ENCODE results near the gene COL18A1.

The COL18A1 gene

GRCh38 chr21:45480701-45481500 lies 75.9 kb downstream of the COL18A1 start:
- no peak for DNase-seq (ENCODE audit: low read depth)

GRCh38 chr21:45481566-45481965 lies 76.6 kb downstream of the COL18A1 start:
- DNase-seq (ENCODE audit: low read depth), result no peak

- no peak for DNase-seq (ENCODE audit: low read depth)
These were observed 77.3 kb downstream of the COL18A1 start for GRCh38 chr21:45481977-45482898.

GRCh38 chr21:45482899-45483821 lies 78.2 kb downstream of the COL18A1 start:
- no peak for DNase-seq (ENCODE audit: low read depth)

GRCh38 chr21:45484318-45484717 lies 79.4 kb downstream of the COL18A1 start:
- DNase-seq (ENCODE audit: low read depth), result no peak

GRCh38 chr21:45485686-45486442 lies 80.9 kb downstream of the COL18A1 start:
- no peak for DNase-seq (ENCODE audit: low read depth)

GRCh38 chr21:45486443-45487160 lies 81.6 kb downstream of the COL18A1 start:
- no peak for DNase-seq (ENCODE audit: low read depth)

- no peak for DNase-seq (ENCODE audit: low read depth)
These were observed 82.3 kb downstream of the COL18A1 start for GRCh38 chr21:45487161-45487806.

GRCh38 chr21:45487891-45488600 lies 83.1 kb downstream of the COL18A1 start:
- no peak for DNase-seq (ENCODE audit: low read depth)

- DNase-seq (ENCODE audit: low read depth), result no peak
These were observed 84.2 kb downstream of the COL18A1 start for GRCh38 chr21:45488931-45489721.

GRCh38 chr21:45489722-45489982 lies 84.7 kb downstream of the COL18A1 start:
- no peak for DNase-seq (ENCODE audit: low read depth)

- no peak for DNase-seq (ENCODE audit: low read depth)
These were observed 85.2 kb downstream of the COL18A1 start for GRCh38 chr21:45490049-45490731.

GRCh38 chr21:45491056-45491455 lies 86.1 kb downstream of the COL18A1 start:
- no peak for DNase-seq (ENCODE audit: low read depth)

GRCh38 chr21:45491623-45492022 lies 86.7 kb downstream of the COL18A1 start:
- no peak for DNase-seq (ENCODE audit: low read depth)

- no peak for DNase-seq (ENCODE audit: low read depth)
These were observed 87.8 kb downstream of the COL18A1 start for GRCh38 chr21:45492765-45493164.

GRCh38 chr21:45493401-45494001 lies 88.5 kb downstream of the COL18A1 start:
- no peak for DNase-seq (ENCODE audit: low read depth)

GRCh38 chr21:45494135-45494850 lies 89.3 kb downstream of the COL18A1 start:
- DNase-seq (ENCODE audit: low read depth), result no peak

All from activated T-helper 9 cell treated with anti-CD3 and anti-CD28 coated beads, Interleukin-2, amount 50 U/mL, for 16 hours (primary cell).